Bone marrow (tissue), 2 donors: ENCODE results near the gene DOCK4.

Source experiments
- DNase-seq, 2 donors: peaks; one replicate each; lab custom pipeline; 2025; lab: John Stamatoyannopoulos, UW

The DOCK4 gene

GRCh38 chr7:111734954-111735660 lies 471.1 kb downstream of the DOCK4 start:
- no peak for DNase-seq

GRCh38 chr7:111732923-111733322 lies 473.3 kb downstream of the DOCK4 start:
- DNase-seq = no peak

- no peak for DNase-seq
These were observed 475.5 kb downstream of the DOCK4 start for GRCh38 chr7:111730476-111731300.

- DNase-seq = no peak
These were observed 476.1 kb downstream of the DOCK4 start for GRCh38 chr7:111730057-111730456.

- DNase-seq = no peak
These were observed 476.7 kb downstream of the DOCK4 start for GRCh38 chr7:111729483-111729882.

GRCh38 chr7:111728635-111728995 lies 477.6 kb downstream of the DOCK4 start:
- no peak for DNase-seq

- no peak for DNase-seq
These were observed 478.1 kb downstream of the DOCK4 start for GRCh38 chr7:111727905-111728634.

GRCh38 chr7:111718886-111719285 lies 487.3 kb downstream of the DOCK4 start:
- DNase-seq = no peak

- no peak for DNase-seq
These were observed 494.7 kb downstream of the DOCK4 start for GRCh38 chr7:111711426-111712065.

- no peak for DNase-seq
These were observed 495.3 kb downstream of the DOCK4 start for GRCh38 chr7:111710839-111711380.

- no peak for DNase-seq
These were observed 498.1 kb downstream of the DOCK4 start for GRCh38 chr7:111708072-111708471.

GRCh38 chr7:111705807-111706206 lies 500.4 kb downstream of the DOCK4 start:
- no peak for DNase-seq

GRCh38 chr7:111697771-111698170 lies 508.4 kb downstream of the DOCK4 start:
- no peak for DNase-seq

GRCh38 chr7:111694376-111694775 lies 511.8 kb downstream of the DOCK4 start:
- DNase-seq = no peak

- no peak for DNase-seq
These were observed 515.7 kb downstream of the DOCK4 start for GRCh38 chr7:111690364-111691111.

- DNase-seq = no peak
These were observed 520.9 kb downstream of the DOCK4 start for GRCh38 chr7:111685349-111685748.

GRCh38 chr7:111682588-111683340 lies 523.4 kb downstream of the DOCK4 start:
- no peak for DNase-seq

GRCh38 chr7:111681242-111681641 lies 525.0 kb downstream of the DOCK4 start:
- no peak for DNase-seq

- no peak for DNase-seq
These were observed 527.2 kb downstream of the DOCK4 start for GRCh38 chr7:111678986-111679385.

GRCh38 chr7:111678281-111678680 lies 527.9 kb downstream of the DOCK4 start:
- no peak for DNase-seq

- DNase-seq = no peak
These were observed 528.4 kb downstream of the DOCK4 start for GRCh38 chr7:111677848-111678247.
